ENCODE data around the gene MDGA2. TPM values are rescaled to one million over a fixed set of nuclear protein-coding genes. Genes with fewer than 3 reads are reported as not detected.
"Not testable (repeated sequence)": the region's sequence is repeated elsewhere in the genome, so short reads cannot be mapped to it uniquely, and the experiment has no call there.

The MDGA2 gene
- total RNA-seq, 1 donor from 2014 or later: not detected

DNA sequence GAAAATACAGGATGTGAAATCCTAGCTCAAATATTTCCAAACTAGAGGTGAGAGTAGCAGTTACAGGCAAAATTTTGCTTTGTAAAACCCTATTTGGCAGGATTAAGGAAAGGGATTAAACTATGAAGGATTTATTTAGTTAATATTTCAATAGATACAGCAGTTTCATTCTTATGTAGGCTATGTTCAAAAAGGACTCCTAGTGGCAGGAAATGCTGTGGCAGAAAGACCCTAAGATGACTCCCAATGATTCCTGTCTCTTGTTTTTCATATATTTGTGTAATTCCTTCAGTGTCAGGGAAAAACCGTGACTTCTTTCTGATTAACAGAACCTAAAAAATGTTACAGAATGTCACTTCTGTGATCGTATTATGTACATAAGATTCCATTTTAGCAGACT, 724.3 kb downstream of the MDGA2 start:
- DNase-seq (ENCODE audit: low read depth in 2 of 2): no peak

DNA sequence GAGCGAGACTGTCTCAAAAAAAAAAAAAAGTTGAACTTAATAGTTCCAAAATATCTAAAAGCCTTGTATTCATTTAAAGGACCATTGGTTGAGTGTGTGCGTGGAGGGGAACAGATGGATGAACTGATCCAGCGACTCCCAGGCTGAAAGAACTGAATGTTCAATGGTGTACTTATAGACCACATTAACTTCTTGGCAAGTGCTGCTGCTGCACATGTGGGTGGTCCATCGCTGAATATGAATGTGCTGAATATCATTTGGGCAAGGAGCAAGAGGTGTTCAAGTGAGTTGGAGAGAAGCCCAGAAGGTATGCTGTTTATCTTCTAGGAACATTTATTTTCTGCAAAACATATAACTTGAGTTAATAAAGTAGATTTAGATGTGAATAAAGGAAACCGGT, 734.8 kb downstream of the MDGA2 start:
- DNase-seq (ENCODE audit: low read depth in 2 of 2): no peak

DNA sequence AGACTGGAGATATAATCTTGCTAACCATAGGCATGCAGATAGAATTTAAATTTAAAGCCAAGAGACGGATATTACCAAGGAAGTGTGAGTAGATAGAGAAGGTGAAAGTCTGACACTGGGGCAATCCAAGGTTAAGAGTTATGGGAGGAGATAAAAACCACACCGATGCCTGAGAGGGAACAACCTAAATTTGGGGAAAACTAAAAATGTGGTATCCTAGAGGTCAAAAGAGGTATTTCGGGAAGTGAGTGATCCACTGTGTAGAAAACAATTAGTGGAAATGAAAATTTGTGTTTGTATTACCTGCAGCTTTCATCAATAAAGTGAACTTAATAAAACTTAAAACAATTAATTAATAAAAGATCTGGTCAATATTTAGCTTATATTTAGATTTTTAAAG, 754.9 kb downstream of the MDGA2 start:
- no peak for DNase-seq (ENCODE audit: low read depth in 2 of 2)

DNA sequence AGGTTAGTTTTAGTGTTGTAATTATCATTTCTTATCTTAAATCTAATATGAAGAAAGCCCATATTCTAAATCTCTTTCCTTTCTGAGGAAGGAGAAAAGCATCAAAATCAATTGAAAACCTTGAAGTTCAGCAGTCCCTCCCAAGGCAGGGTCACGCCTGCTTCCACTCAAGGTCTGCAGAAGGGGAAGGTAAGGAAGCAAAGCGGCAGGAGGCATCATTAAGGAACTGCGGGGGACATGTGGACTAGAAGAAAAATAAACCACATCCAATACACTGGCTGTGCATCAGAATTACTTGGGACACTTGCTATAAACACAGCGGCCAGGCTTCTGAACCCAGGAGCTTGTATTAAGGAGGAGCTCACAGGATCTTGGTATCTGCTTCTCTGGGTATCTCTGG, 759.9 kb downstream of the MDGA2 start:
- not testable (repeated sequence) for DNase-seq (ENCODE audit: low read depth in 2 of 2)

DNA sequence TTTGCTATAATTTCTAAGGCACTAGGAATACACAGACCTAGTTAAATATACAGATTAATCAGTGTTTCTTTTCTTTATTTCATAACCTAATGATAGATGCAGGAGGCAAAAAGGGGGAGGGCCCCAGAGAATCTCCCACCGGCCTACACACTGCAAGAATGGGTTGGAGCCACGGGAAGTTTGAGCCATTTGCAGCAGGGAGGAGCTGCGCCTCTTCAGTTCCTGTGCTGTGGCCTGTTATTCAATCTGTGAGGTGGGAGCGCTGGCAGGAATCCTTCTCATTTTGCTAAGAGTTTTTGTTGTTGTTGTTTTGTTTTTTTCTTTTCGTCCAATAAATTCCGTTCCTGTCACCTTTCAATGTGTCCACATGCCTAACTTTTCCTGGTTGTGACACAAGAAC, 772.6 kb downstream of the MDGA2 start:
- DNase-seq (ENCODE audit: low read depth in 2 of 2): no peak

DNA sequence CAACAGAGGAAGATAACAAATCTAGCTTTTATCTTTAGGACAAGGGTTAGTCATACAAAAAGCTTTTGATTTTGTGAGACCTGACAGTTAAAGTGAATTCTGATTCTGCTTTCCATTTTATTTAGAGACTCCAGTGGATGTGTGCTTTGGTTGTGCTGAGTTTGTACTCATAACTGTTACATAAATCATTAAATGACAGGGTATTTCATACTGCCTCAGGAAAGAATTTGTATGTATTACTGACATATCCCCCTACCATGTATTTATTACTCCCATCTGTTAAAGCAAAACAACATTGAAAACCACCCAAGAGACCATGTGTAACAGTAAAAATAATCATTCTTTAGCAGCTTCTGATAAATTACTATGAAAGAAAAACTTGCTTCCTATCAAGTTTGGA, 780.9 kb downstream of the MDGA2 start:
- DNase-seq (ENCODE audit: low read depth in 2 of 2): no peak

DNA sequence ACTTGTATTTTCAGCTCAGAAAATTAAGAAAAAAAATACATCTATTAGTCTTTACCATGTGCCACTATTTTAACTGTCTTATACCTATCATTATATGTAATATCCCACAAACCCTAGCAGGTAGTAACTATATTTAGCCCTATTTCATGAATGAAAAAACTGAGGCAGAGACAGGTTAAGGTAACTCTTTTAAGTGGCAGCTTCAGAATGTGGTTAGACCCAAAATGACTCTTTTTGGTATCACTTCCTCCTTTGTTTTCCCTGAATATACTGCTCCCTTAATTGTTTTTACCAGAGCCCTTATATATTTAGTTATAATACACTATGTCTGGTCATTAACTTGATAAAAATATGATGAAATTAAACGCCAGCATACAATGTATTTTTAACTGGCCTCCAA, 788.3 kb downstream of the MDGA2 start:
- no peak for DNase-seq (ENCODE audit: low read depth in 2 of 2)

DNA sequence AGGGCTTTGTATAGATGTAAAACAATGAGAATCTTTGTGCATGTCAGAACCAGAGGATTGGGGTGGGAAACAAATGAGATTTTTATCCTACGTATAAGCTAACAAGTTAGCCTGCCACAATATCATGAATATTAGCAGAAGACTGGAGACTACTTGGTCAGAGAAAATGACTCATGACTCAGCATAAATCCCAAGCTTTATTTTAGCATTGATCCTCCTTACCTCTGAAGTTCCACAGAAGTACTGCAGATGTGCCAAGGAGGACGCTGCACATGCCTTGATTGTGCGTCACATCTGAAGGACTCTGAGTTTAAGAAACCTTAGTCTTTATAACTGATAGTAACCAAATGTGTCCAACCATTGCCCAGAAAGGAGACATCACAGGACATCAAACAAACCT, 789.8 kb downstream of the MDGA2 start:
- no peak for DNase-seq (ENCODE audit: low read depth in 2 of 2)

DNA sequence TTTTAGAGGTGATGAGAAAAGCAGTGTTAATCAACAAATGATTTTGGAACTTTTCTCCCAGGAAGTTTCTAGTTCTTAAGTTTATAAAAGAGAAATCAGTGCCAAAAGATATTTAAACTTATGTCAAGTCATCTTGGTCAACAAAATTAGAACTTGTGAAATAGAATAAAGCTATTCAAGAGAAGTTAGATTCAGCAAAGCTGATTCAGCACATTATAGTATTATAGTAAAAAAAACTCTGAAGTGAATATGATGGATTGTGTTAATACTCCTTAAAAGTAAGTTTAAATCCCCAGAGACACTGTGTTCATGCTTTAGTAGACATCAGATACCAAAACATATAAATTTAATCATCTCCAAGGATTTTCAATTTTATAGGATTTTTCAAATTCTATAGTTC, 813.7 kb downstream of the MDGA2 start:
- no peak for DNase-seq (ENCODE audit: low read depth in 2 of 2)

DNA sequence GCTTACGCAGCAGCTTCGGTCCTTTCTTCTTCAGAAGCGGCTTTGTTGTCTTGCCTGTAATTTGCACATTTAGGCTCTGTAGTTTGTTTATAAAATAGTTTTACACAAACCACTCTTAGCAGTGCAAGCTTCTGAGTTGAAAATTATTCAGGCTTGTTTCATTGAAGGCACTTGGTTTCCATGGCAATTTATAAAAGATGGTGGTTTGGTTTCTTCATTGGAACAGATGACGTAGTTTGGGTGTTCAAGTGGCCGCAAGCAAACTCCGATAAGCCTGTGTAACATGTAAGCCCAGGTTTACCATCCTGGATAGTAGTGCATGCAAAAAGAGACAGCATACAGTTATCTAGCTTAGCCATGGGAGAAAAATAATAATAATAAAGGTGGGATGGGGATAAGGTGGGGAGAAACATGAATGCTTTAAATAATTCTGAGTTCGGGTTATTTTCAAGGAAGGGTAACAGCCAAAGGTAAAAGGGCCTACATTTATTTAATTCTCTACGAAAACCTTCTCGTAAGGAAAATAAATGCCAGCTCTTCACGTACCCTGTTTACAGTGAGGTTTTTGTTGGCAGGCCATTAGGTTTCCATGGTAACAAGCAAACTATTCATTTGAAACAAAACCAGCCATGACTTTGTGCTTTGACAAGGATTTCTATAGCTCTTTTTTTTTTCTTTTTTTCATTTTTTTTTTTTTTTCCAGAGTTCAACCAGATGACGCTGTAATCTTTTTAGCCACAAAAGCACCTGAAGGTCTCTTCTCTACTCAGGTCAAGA, 834.3 kb downstream of the MDGA2 start:
- DNase-seq (ENCODE audit: low read depth in 2 of 2): no peak

DNA sequence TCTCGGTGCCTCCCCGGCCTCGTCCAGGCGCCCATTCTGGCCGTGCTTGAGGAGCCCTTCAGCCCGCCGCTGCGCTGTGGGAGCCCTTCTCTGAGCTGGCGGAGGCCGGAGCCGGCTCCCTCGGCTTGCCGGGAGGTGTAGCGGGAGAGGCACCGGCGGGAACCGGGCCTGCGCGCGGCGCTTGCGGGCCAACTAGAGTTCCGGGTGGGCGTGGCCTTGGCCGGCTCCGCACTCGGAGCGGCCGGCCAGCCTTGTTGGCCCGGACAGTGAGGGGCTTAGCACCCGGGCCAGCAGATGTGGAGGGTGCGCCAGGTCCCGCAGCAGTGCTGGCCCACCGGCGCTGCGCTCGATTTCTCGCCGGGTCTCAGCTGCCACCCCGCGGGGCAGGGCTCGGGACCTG, 855.1 kb downstream of the MDGA2 start:
- no peak for DNase-seq (ENCODE audit: low read depth in 2 of 2)

DNA sequence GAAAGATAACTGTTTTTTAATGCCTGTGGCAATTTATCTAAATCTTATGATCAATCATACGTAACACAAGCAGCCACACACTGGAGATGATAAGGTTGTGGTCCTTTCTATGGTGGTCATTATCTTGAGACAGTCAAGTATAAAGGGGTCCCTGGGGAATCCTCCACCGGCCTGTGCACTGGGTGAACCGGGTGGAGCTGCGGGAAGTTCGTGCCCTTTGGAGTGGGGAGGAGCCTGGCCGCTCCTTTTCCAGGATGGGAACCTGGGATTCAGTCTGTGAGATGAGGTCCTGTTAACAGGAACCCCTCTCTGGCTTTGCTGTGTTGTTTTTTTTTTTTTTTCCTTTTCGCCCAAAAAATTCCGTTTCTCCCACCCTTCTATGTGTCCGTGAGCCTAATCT, 856.3 kb downstream of the MDGA2 start:
- DNase-seq (ENCODE audit: low read depth in 2 of 2): no peak

DNA sequence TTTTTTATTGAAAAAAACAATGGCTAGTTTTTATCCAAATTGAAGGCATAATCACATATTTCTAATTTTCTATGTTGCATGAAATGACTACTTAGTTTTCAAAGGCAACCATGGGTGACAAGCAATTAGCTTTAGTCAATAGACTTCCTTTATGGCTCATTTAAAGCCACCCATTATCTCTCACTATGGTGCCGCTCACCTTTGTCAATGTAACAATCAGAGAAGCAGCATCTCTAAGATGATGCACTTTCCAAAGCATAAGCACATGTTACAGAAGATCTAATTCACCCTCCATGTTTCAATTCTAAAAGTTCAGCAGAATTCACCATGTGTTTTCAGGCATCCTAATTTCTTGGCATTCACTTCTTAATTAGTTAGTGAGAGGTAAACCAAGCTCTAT, 857.3 kb downstream of the MDGA2 start:
- DNase-seq (ENCODE audit: low read depth in 2 of 2): no peak

DNA sequence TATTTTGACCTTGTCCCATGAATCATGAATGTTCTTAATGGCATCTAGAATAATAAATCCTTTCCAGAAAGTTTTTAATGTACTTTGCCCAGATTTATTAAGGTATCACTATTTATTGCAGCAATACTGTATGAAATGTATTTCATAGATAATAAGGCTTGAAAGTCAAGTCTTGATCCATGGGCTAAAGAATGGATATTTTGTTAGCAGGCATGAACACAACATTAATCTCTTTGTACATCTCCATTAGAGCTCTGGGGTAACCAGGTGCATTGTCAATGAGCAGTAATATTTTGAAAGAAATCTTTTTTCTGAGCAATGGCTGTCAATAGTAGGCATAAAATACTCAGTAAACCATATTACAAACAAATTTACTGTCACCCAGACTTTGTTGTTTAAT, 882.3 kb downstream of the MDGA2 start:
- no peak for DNase-seq (ENCODE audit: low read depth in 2 of 2)

All from dermis microvascular lymphatic vessel endothelial cell (primary cell).